GM19455 (cell line): ENCODE data around the gene ASRGL1.
"Not testable (repeated sequence)": the region's sequence is repeated elsewhere in the genome, so short reads cannot be mapped to it uniquely, and the experiment has no call there.

Experiments
- ATAC-seq: cut with Tn5 transposase; IDR thresholded peaks from one replicate; pipeline ENCODE4 v1.9.1; 2021; ENCODE audit not compliant: unreplicated experiment

ASRGL1 gene

DNA sequence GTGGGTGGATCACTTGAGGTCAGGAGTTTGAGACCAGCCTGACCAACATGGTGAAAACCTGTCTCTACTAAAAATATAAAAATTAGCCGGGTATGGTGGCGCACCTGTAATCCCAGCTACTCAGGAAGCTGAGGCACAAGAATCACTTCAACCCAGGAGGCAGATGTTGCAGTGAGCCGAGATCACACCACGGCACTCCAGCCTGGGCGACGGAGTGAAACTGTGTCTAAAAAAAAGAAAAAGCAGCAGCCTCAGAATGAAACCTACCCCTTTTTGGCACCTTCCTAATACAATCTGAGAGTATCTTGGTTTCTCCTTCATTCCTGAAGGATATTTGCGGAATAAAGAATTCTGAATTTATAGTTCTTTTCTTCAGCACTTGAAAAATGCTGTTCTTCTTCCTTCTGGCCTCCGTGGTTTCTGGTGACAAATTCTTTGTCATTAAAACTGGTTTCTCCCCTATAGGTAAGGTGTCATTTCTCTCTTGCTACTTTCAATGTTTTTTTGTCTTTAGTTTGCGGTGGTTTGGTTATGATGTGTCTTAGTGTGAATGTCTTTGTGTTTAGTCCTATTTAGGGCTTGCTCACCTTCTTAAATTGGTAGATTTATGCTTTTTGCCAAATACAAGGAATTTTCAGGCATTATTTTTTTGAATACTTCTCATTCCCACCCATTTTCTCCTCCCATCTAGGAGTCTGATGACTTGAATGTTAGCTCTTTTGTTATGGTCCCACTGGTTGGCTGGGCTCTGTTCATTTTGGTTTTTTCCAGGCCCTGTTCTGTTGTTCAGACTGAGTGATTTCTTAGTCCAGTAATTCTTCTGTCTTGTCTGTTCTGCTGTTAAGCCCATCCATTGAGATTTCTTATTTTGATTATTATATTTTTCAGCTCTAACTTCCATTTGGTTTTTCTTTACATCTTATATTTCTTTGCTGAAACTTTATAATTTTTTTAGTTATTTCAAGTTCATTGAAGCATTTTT, 15.4 kb downstream of the ASRGL1 start:
- ATAC-seq = no peak

DNA sequence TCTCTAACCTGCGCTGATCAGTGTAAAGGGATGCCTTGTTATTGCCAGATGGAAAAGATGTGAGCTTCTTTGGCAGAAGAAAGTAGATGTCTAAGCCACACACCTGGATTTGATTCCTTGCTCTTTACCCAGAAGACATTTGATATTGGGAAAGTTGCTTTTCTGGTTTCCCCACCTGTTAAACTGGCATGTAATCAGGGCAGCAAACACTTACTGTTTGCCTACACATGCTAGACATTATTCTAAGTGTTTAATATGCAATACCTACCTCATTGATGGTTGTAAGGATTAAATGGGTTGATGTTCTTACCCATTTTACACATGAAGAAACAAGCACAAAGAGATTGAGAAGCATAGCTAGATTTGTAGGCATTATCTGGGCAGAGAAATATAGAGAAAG, 16.6 kb downstream of the ASRGL1 start:
- no peak for ATAC-seq

- no peak for ATAC-seq
Observed at GRCh38 chr11:62358273-62358672, 21.0 kb downstream of the ASRGL1 start.

GRCh38 chr11:62359475-62359874, 22.2 kb downstream of the ASRGL1 start:
- ATAC-seq = no peak

GRCh38 chr11:62360685-62361084, 23.4 kb downstream of the ASRGL1 start:
- no peak for ATAC-seq

DNA sequence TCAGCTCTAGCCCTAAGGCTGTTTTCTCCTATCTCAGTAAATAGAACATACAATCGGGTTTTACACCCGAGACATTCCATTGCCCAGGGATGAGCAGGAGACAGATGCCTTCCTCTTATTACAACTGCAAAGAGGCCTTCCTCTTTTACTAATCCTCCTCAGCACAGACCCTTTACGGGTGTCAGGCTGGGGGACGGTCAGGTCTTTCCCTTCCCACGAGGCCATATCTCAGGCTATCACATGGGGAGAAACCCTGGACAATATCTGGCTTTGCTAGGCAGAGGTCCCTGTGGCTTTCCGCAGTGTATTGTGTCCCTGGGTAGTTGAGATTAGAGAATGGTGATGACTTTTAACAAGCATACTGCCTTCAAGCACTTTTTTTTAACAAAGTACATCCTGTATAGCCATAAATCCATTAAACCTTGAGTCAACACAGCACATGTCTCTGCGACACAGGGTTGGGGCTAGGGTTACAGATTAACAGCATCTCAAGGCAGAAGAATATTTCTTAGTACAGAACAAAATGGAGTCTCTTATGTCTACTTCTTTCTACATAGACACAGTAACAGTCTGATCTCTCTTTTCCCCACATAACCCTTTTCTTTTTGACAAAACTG, 31.7 kb downstream of the ASRGL1 start:
- not testable (repeated sequence) for ATAC-seq

- no peak for ATAC-seq
Observed at GRCh38 chr11:62370743-62371440, 33.6 kb downstream of the ASRGL1 start.

- no peak for ATAC-seq
Observed at GRCh38 chr11:62372871-62373270, 35.6 kb downstream of the ASRGL1 start.

DNA sequence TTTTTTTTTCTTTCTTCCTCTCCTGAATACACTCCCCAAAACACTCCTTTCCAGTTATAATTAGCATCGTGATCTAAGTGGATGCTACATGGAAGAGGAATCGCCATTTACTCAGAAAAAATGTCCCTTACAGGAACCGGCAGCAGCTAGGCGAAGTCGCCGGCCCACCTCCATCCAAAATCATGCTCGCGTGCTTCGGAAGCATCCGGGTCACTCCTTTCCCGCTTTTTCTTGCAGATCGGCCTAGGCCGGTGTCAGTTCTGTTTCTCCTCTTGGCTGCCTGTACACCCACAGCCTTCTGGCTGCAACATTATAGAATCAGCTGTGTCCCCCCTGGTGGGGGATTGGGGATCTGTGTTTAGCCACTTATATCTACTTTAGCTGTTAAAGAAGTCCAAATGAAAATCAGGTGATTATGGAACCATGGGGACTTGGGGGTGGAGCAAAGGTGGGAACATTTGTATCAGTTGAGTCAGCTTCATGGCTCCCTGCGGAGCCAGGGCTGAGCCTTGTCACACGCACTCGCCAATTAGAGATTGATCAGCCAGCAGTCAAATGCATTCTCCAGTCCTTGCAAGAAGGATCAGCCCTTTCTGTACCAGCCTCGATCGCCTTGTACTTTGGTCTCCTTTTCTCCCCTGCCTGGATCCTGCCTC, 36.3 kb downstream of the ASRGL1 start:
- ATAC-seq = no peak

- no peak for ATAC-seq
Observed at GRCh38 chr11:62374801-62375200, 37.6 kb downstream of the ASRGL1 start.

DNA sequence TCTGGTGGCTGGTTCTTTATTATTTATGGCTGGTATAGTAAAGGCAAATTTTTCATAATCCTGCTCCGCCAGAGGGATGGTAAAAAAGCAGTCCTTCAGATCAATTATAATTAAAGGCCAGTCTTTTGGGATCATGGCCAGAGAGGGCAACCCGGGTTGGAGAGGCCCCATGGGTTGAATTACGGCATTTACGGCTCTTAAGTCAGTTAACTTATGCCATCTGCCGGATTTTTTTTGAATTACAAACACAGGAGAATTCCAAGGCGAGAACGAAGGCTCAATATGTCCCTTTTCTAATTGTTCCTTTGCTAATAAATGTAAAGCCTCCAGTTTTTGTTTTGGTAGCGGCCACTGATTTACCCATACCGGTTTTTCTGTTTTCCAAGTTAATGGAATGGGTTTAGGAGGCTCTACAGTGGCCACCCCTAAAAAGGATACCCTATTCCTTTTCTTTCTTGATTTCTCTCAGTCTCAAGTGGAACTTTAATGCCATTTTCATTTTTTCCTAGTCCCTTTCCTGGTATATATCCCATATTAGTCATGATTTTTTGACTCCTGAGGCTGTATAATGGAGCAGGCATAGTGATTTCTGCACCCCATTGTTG, 41.3 kb downstream of the ASRGL1 start:
- not testable (repeated sequence) for ATAC-seq

- not testable (repeated sequence) for ATAC-seq
Observed at GRCh38 chr11:62379586-62379985, 42.3 kb downstream of the ASRGL1 start.

- not testable (repeated sequence) for ATAC-seq
Observed at GRCh38 chr11:62380821-62381245, 43.6 kb downstream of the ASRGL1 start.

GRCh38 chr11:62383822-62384221, 46.6 kb downstream of the ASRGL1 start:
- no peak for ATAC-seq

GRCh38 chr11:62386083-62386482, 48.8 kb downstream of the ASRGL1 start:
- not testable (repeated sequence) for ATAC-seq

- no peak for ATAC-seq
Observed at GRCh38 chr11:62387381-62387780, 50.1 kb downstream of the ASRGL1 start.

- no peak for ATAC-seq
Observed at GRCh38 chr11:62388999-62389398, 51.8 kb downstream of the ASRGL1 start.

GRCh38 chr11:62390237-62390636, 53.0 kb downstream of the ASRGL1 start:
- ATAC-seq = no peak

- ATAC-seq = no peak
Observed at GRCh38 chr11:62390722-62391121, 53.5 kb downstream of the ASRGL1 start.

DNA sequence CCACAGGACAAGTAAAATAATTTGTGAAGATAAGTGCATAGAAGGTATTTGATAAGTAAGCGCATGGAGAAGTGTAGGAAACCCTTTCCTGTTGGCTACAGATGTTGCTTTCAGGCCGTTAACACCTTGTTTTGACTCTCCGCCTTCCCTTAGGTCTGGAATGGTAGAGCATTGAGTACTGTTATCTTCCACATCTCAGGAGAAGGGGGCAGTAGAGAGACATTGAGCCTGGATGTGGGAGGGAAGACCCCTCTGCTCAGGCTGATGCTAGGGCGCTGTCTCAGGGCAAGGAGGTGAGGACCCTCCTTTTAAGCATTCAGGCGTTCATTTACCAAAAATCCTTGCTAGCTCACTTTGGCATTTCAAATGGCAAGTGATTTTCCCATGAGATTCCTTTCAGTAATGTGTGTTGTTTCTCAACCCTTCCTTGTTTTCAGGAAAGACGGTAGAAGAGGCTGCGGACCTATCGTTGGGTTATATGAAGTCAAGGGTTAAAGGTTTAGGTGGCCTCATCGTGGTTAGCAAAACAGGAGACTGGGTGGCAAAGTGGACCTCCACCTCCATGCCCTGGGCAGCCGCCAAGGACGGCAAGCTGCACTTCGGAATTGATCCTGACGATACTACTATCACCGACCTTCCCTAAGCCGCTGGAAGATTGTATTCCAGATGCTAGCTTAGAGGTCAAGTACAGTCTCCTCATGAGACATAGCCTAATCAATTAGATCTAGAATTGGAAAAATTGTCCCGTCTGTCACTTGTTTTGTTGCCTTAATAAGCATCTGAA, 54.6 kb downstream of the ASRGL1 start:
- ATAC-seq = no peak
